ENCODE results near the gene CYTIP.

DNA sequence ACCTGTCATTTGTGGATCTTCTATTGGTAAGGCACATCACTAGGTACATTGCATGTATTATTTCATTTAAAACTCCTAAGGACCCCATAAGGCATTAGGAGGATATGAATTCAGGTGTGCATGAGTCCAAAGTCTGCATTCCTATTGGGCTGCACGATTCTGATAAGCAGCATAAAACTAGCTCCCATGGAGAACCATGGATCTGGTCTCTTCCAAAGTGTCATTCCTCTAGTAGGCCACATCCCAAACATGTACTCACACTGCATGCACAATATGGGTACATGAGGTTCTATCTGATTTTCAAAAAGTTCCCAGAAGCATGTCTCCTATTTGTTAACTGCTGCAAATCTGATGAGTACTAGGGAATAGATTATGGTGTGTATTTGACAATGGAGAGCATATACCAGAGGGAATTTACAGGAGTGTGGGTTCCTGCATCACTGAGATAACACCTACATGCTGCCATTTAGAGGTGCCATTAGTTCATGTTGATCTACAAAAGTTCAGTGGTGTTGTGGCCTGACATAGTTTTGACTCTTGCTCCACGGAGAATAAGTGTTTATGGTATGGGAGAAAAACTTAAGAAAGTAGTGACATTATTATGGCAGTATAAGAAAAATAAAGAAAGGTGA, 11.3 kb downstream of the CYTIP start:
- no peak for TF ChIP-seq YY1 (IDR thresholded peaks at IDR 0.05)
- TF ChIP-seq TAF1 (conservative IDR thresholded peaks at IDR 0.05) = no peak
- TF ChIP-seq, protein P1, sequence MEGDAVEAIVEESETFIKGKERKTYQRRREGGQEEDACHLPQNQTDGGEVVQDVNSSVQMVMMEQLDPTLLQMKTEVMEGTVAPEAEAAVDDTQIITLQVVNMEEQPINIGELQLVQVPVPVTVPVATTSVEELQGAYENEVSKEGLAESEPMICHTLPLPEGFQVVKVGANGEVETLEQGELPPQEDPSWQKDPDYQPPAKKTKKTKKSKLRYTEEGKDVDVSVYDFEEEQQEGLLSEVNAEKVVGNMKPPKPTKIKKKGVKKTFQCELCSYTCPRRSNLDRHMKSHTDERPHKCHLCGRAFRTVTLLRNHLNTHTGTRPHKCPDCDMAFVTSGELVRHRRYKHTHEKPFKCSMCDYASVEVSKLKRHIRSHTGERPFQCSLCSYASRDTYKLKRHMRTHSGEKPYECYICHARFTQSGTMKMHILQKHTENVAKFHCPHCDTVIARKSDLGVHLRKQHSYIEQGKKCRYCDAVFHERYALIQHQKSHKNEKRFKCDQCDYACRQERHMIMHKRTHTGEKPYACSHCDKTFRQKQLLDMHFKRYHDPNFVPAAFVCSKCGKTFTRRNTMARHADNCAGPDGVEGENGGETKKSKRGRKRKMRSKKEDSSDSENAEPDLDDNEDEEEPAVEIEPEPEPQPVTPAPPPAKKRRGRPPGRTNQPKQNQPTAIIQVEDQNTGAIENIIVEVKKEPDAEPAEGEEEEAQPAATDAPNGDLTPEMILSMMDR (IDR thresholded peaks at IDR 0.05; ENCODE audit: low read depth, low read length, missing input control) = no peak
- TF ChIP-seq RAD21 (IDR thresholded peaks at IDR 0.05) = no peak
- TF ChIP-seq, protein P2, sequence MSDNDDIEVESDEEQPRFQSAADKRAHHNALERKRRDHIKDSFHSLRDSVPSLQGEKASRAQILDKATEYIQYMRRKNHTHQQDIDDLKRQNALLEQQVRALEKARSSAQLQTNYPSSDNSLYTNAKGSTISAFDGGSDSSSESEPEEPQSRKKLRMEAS (IDR thresholded peaks at IDR 0.05) = no peak
- TF ChIP-seq, protein P3, sequence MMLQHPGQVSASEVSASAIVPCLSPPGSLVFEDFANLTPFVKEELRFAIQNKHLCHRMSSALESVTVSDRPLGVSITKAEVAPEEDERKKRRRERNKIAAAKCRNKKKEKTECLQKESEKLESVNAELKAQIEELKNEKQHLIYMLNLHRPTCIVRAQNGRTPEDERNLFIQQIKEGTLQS (IDR thresholded peaks at IDR 0.05) = no peak
- TF ChIP-seq SP1 (IDR thresholded peaks at IDR 0.05) = no peak
- TF ChIP-seq HNF4A (conservative IDR thresholded peaks at IDR 0.05) = no peak
- no peak for TF ChIP-seq GABPA (IDR thresholded peaks at IDR 0.05 in 1 of 2, conservative IDR thresholded peaks at IDR 0.05 in 1 of 2)
- no peak for TF ChIP-seq RXRA (IDR thresholded peaks at IDR 0.05)
- TF ChIP-seq EGR1 (IDR thresholded peaks at IDR 0.05; ENCODE audit: low read depth in 2 of 2) = no peak
- TF ChIP-seq, protein P4, sequence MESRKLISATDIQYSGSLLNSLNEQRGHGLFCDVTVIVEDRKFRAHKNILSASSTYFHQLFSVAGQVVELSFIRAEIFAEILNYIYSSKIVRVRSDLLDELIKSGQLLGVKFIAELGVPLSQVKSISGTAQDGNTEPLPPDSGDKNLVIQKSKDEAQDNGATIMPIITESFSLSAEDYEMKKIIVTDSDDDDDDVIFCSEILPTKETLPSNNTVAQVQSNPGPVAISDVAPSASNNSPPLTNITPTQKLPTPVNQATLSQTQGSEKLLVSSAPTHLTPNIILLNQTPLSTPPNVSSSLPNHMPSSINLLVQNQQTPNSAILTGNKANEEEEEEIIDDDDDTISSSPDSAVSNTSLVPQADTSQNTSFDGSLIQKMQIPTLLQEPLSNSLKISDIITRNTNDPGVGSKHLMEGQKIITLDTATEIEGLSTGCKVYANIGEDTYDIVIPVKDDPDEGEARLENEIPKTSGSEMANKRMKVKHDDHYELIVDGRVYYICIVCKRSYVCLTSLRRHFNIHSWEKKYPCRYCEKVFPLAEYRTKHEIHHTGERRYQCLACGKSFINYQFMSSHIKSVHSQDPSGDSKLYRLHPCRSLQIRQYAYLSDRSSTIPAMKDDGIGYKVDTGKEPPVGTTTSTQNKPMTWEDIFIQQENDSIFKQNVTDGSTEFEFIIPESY (IDR thresholded peaks at IDR 0.05) = no peak
- TF ChIP-seq, protein P5, sequence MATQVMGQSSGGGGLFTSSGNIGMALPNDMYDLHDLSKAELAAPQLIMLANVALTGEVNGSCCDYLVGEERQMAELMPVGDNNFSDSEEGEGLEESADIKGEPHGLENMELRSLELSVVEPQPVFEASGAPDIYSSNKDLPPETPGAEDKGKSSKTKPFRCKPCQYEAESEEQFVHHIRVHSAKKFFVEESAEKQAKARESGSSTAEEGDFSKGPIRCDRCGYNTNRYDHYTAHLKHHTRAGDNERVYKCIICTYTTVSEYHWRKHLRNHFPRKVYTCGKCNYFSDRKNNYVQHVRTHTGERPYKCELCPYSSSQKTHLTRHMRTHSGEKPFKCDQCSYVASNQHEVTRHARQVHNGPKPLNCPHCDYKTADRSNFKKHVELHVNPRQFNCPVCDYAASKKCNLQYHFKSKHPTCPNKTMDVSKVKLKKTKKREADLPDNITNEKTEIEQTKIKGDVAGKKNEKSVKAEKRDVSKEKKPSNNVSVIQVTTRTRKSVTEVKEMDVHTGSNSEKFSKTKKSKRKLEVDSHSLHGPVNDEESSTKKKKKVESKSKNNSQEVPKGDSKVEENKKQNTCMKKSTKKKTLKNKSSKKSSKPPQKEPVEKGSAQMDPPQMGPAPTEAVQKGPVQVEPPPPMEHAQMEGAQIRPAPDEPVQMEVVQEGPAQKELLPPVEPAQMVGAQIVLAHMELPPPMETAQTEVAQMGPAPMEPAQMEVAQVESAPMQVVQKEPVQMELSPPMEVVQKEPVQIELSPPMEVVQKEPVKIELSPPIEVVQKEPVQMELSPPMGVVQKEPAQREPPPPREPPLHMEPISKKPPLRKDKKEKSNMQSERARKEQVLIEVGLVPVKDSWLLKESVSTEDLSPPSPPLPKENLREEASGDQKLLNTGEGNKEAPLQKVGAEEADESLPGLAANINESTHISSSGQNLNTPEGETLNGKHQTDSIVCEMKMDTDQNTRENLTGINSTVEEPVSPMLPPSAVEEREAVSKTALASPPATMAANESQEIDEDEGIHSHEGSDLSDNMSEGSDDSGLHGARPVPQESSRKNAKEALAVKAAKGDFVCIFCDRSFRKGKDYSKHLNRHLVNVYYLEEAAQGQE (IDR thresholded peaks at IDR 0.05) = no peak

Data from liver (tissue), 3 donors.